Measurements from ENCODE around the gene PI4KB. TPM values are rescaled to one million over a fixed set of nuclear protein-coding genes. Genes with fewer than 3 reads are reported as not detected.
"Not testable (repeated sequence)": the region's sequence is repeated elsewhere in the genome, so short reads cannot be mapped to it uniquely, and the experiment has no call there.

The PI4KB gene
- polyA plus RNA-seq, 1 of the 3 experiments (the other 2 are of a cell fraction), result 62.9 TPM

DNA sequence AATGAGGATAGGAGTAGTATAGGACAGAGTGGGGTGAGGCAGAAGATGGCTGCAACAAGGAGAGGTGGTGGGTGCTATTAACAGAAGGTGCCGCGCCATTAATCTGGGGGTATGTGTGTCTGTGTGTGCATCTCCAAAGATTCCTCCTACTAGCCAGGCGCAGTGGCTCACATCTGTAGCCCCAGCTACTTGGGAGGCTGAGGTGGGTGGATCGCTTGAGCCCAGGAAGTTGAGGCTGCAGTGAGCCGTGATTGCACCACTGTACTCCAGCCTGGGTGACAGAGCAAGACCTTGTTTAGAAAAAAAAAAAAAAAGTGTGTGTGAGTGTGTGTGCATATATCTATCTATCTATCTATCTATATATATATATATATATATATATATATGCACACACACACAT lies 51.9 kb downstream of the PI4KB start:
- H3K4me2 ChIP-seq; H3K9ac ChIP-seq; H3K9me2 ChIP-seq; H2AFZ ChIP-seq (ENCODE audit: low read depth); H3K4me3 ChIP-seq (ENCODE audit: low read depth in 2 of 2, low read length in 1 of 2); H4K20me1 ChIP-seq (ENCODE audit: insufficient read depth); H3K27me3 ChIP-seq (ENCODE audit: insufficient read depth); POLR2A ChIA-PET; H3K4me1 ChIP-seq (ENCODE audit: control insufficient read depth in 1 of 2, insufficient read depth in 2 of 2, low read depth in 1 of 2, low read length in 1 of 2); H3K9me3 ChIP-seq; H3F3A ChIP-seq (replicated peaks; ENCODE audit: insufficient read depth); DNase-seq; H3K79me2 ChIP-seq (ENCODE audit: insufficient read depth); H3K27ac ChIP-seq (ENCODE audit: low read depth in 2 of 2, low read length in 1 of 2): not testable (repeated sequence)
- CTCF ChIA-PET, result interaction anchor here (0.7 kb wide), 1 partner anchor 19 kb away, joined by 3 read pairs; no protein-coding TSS in a partner anchor
- over 99% methylated on average over 5 of the region's 5 CpGs for WGBS (ENCODE audit: low lambda C conversion rate)
- peaks cover 0 to 11% of the 10 kb centered on the region in 2 experiments for H3K36me3 ChIP-seq (replicated peaks in 1 of 2; ENCODE audit: control insufficient read depth in 1 of 2, insufficient read depth in 2 of 2, low read length in 1 of 2)

DNA sequence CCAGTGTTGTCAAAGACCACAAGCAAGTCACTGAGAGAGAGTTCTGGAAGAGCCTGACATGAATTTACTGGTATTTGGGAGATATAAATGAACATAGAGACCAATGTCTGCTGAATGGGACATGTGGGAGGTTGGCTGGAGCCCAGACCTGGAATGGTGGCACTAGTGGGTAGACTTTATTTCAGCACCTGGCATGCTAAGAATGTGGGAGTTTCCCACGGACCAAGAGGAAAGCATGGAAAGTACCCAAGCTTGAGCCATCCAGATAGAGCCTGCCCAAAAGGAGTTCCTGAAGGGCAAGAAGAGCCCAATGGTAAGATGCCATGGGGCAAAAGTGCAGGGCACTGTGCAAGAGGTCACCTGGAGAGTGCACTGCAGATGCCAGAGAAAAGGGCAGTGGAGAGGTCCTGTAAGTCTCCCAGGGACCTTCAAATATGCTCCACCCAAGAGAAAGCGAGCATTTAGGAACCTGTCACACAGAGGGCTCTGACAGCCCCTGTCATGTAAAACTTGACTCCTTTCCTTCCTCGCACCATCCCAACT lies 53.2 kb downstream of the PI4KB start:
- peaks cover 8% of the 10 kb centered on the region for H3F3A ChIP-seq (replicated peaks; ENCODE audit: insufficient read depth)
- H3K27ac ChIP-seq (ENCODE audit: low read depth in 2 of 2, low read length in 1 of 2), result no peak overlapping the region
- no peaks in the 10 kb centered on the region for H3K79me2 ChIP-seq (ENCODE audit: insufficient read depth)
- no peaks in the 10 kb centered on the region for H3K9me2 ChIP-seq
- POLR2A ChIA-PET, result no interaction called here
- no peak for DNase-seq
- no peaks in the 10 kb centered on the region for H3K4me1 ChIP-seq (ENCODE audit: control insufficient read depth in 1 of 2, insufficient read depth in 2 of 2, low read depth in 1 of 2, low read length in 1 of 2)
- H4K20me1 ChIP-seq (ENCODE audit: insufficient read depth), result no peaks in the 10 kb centered on the region
- H3K4me2 ChIP-seq, result no peak overlapping the region
- TF ChIP-seq NRF1 (IDR thresholded peaks at IDR 0.05; ENCODE audit: low read depth, low read length) (no peak), MXI1 (IDR thresholded peaks at IDR 0.05; ENCODE audit: low read depth, low read length) (no peak)
- TF ChIP-seq, protein P1, sequence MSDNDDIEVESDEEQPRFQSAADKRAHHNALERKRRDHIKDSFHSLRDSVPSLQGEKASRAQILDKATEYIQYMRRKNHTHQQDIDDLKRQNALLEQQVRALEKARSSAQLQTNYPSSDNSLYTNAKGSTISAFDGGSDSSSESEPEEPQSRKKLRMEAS (IDR thresholded peaks at IDR 0.05; ENCODE audit: low read depth), result no peak
- H3K36me3 ChIP-seq (replicated peaks in 1 of 2; ENCODE audit: control insufficient read depth in 1 of 2, insufficient read depth in 2 of 2, low read length in 1 of 2), result peaks cover 0 to 16% of the 10 kb centered on the region in 2 experiments
- H3K9me3 ChIP-seq, result no peaks in the 10 kb centered on the region
- H2AFZ ChIP-seq (ENCODE audit: low read depth), result no peak overlapping the region
- no peak overlapping the region for H3K4me3 ChIP-seq (ENCODE audit: low read depth in 2 of 2, low read length in 1 of 2)
- H3K27me3 ChIP-seq (ENCODE audit: insufficient read depth), result no peaks in the 10 kb centered on the region
- WGBS (ENCODE audit: low lambda C conversion rate), result 78% methylated on average over 3 of the region's 3 CpGs
- no peak overlapping the region for H3K9ac ChIP-seq
- CTCF ChIA-PET, result no interaction called here

DNA sequence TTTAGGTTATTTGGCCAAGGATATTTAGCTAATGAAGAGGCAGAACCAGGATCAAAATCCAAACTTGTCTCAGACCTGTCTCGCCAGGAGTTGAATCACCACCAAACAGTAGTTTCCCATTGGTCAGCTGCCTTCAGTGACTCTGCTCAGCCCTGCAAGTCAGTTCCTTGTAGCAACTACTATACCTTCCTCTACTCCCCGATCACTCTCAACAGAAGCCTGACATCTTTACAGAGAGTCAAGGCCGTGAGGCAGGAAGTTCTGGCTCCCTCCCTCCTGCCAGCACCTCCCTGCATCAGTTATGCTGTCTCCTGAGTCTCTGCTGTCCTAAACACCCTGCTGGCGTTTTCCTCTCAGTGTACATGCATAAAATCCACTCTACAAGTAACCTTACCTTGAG lies 59.5 kb downstream of the PI4KB start:
- H3K36me3 ChIP-seq (replicated peaks in 1 of 2; ENCODE audit: control insufficient read depth in 1 of 2, insufficient read depth in 2 of 2, low read length in 1 of 2), result peaks cover 24 to 42% of the 10 kb centered on the region in 2 experiments
- POLR2A ChIA-PET, result no interaction called here
- H3K4me3 ChIP-seq (ENCODE audit: low read depth in 2 of 2, low read length in 1 of 2), result no peak overlapping the region
- 0 out of 2 replicates have a peak, but pooled peaks cover 1% of the 10 kb centered on the region for H3K79me2 ChIP-seq (ENCODE audit: insufficient read depth)
- H3K9me2 ChIP-seq, result no peaks in the 10 kb centered on the region
- no peaks in the 10 kb centered on the region for H3K9me3 ChIP-seq
- no peaks in the 10 kb centered on the region for H4K20me1 ChIP-seq (ENCODE audit: insufficient read depth)
- no peak overlapping the region for H3K4me2 ChIP-seq
- no peak overlapping the region for H3K27ac ChIP-seq (ENCODE audit: low read depth in 2 of 2, low read length in 1 of 2)
- CTCF ChIA-PET, result interaction anchor here (2.0 kb wide), 1 partner anchor 16 kb away, joined by 7 read pairs; no protein-coding TSS in a partner anchor
- no peak overlapping the region for H3K9ac ChIP-seq
- 81% methylated on average over 4 of the region's 4 CpGs for WGBS (ENCODE audit: low lambda C conversion rate)
- TF ChIP-seq GATA2 (CRISPR knock-in tag; IDR thresholded peaks at IDR 0.05) (no peak), MXI1 (IDR thresholded peaks at IDR 0.05; ENCODE audit: low read depth, low read length) (no peak), FOXM1 (IDR thresholded peaks at IDR 0.05; ENCODE audit: low read depth) (no peak), TCF12 (IDR thresholded peaks at IDR 0.05) (no peak)
- TF ChIP-seq, protein P1 (IDR thresholded peaks at IDR 0.05; ENCODE audit: low read depth), result no peak
- TF ChIP-seq, protein P2, sequence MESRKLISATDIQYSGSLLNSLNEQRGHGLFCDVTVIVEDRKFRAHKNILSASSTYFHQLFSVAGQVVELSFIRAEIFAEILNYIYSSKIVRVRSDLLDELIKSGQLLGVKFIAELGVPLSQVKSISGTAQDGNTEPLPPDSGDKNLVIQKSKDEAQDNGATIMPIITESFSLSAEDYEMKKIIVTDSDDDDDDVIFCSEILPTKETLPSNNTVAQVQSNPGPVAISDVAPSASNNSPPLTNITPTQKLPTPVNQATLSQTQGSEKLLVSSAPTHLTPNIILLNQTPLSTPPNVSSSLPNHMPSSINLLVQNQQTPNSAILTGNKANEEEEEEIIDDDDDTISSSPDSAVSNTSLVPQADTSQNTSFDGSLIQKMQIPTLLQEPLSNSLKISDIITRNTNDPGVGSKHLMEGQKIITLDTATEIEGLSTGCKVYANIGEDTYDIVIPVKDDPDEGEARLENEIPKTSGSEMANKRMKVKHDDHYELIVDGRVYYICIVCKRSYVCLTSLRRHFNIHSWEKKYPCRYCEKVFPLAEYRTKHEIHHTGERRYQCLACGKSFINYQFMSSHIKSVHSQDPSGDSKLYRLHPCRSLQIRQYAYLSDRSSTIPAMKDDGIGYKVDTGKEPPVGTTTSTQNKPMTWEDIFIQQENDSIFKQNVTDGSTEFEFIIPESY (IDR thresholded peaks at IDR 0.05; ENCODE audit: borderline replicate concordance, low read depth), result no peak
- TF ChIP-seq, protein P3, sequence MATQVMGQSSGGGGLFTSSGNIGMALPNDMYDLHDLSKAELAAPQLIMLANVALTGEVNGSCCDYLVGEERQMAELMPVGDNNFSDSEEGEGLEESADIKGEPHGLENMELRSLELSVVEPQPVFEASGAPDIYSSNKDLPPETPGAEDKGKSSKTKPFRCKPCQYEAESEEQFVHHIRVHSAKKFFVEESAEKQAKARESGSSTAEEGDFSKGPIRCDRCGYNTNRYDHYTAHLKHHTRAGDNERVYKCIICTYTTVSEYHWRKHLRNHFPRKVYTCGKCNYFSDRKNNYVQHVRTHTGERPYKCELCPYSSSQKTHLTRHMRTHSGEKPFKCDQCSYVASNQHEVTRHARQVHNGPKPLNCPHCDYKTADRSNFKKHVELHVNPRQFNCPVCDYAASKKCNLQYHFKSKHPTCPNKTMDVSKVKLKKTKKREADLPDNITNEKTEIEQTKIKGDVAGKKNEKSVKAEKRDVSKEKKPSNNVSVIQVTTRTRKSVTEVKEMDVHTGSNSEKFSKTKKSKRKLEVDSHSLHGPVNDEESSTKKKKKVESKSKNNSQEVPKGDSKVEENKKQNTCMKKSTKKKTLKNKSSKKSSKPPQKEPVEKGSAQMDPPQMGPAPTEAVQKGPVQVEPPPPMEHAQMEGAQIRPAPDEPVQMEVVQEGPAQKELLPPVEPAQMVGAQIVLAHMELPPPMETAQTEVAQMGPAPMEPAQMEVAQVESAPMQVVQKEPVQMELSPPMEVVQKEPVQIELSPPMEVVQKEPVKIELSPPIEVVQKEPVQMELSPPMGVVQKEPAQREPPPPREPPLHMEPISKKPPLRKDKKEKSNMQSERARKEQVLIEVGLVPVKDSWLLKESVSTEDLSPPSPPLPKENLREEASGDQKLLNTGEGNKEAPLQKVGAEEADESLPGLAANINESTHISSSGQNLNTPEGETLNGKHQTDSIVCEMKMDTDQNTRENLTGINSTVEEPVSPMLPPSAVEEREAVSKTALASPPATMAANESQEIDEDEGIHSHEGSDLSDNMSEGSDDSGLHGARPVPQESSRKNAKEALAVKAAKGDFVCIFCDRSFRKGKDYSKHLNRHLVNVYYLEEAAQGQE (IDR thresholded peaks at IDR 0.05; ENCODE audit: low read depth, low read length), result no peak
- H3K4me1 ChIP-seq (ENCODE audit: control insufficient read depth in 1 of 2, insufficient read depth in 2 of 2, low read depth in 1 of 2, low read length in 1 of 2), result no peaks in the 10 kb centered on the region
- H3F3A ChIP-seq (replicated peaks; ENCODE audit: insufficient read depth), result peaks cover 10% of the 10 kb centered on the region
- no peaks in the 10 kb centered on the region for H3K27me3 ChIP-seq (ENCODE audit: insufficient read depth)
- no peak for DNase-seq
- no peak overlapping the region for H2AFZ ChIP-seq (ENCODE audit: low read depth)
